NCI-H1417 (cell line): Measurements from ENCODE around the gene SPATA7.

Source experiments
- DNase-seq, 3 experiments: peaks; one replicate each; lab custom pipeline; 2025; lab: John Stamatoyannopoulos, UW

The SPATA7 gene

DNA sequence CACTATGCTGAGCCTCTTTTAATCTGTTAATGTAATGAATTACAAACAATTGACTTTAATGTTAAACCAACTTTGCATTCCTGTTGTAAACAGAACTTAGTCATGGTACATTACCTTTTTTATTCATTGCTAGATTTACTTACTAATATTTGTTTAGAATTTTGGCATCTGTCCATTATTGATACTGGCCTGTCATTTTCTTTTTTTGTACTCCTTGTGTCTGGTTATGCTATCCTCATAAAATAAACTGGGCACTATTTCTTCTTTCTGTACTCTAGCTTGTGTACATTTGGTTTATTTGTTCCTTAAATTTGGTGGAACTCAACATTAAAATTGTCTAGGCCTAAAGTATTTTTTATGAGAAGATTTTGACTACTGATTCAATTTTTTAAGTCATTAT, 32.1 kb downstream of the SPATA7 start:
- DNase-seq: no peak

DNA sequence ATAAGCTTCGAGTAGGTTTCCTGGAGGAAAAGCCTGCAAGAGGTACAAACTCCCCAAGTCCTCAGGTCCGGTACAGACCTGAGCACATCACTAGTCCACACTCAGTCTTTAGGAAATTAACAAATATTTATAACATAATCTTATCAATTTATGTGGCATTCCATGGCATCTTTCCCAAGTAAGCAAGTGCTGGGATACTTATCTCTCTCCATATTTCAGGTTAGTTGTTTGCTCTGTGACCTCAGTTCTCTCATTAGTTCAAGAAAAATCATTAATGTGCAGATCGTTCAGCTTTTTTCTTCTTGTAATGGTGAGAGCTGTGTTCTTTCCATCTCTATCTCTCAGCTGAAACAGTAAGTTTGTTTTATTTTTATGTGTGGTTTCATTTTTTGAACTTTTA, 34.7 kb downstream of the SPATA7 start:
- DNase-seq: no peak

DNA sequence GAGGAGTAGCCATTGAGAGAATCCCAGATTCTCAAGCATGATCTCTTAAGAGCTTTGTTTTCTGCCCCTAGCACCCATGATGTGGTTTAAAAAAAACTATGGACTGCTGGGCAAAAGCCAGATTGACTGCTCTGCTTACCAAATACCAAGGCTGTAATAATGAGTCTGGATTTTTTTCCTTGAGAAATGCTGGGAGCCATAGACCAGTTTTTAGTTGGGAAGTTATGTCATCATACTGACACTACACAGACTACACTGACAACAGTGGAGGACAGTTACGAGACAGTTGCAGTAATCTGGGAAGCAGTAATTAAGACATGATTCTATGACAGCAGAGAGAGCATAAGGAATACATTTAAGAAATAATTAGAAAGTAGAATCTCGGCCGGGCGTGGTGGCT, 35.8 kb downstream of the SPATA7 start:
- no peak for DNase-seq

DNA sequence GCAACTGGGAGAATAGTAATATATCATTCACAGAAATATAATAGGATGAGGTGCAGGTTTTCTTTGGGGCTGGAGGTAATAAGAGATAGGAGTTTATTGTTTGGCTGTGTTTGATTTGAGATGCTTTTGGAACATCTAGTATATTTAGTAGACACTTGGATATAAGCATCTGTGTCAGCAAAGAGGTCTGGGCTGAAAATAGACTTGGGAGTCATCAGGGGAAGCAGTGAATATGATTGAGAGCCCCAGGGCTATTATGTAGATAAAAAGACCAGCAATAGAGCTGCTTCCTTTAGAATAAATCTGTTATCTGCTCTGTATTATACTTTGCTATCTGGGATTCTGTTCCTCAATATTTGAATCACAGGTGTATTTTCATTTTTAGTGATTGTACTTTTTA, 36.6 kb downstream of the SPATA7 start:
- DNase-seq: no peak

DNA sequence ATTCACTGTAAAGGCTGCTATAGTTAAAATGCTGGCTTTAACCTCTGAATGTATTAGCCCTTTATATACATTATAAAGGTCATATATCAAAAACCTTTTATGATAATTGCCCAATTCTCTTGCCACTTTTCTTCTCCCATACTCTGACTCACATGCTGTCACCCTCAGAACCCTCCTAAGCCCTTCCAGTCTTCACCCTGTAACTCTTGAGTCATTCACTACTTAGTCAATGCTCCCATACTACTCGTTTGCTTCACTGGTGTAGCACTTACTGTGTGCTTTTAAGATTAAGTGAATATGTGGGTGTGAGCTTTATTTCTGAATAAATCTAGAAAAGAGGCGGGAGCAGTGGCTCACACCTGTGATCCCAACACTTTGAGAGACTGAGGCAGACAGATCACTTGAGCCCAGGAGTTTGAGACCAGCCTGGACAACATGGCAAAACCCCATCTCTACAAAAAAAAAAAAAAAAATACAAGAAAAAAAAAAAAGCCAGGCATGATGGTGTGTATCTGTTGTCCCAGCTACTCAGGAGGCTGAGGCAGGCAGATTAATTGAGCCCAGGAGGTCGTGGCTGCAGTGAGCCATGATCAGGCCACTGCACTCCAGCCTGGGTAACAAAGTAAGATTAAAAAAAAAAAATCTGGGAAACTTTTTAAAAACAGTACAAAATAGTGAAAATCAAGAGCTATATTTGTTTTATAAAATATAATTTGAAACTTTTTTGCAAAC, 37.6 kb downstream of the SPATA7 start:
- peak in 1 of 3 experiments; percentile 16 for DNase-seq

DNA sequence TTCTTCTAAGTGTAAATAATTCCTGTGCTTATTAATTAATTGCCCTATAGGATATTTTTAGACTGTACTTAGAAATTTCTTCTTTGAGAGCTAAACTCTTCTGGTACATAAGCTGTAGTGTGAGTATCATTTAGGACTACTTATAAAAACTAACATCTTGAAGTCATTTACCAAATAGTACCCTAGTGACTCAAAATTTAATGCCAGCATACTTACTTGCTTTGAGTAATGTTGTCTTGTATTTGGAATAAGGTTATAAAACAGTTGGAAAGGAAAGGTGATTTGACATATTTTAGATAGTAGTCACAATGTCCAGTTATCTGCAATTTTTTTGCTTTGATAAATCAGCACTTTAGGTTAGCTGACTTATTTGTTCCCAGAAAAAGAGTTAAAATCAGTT, 39.1 kb downstream of the SPATA7 start:
- DNase-seq: no peak

DNA sequence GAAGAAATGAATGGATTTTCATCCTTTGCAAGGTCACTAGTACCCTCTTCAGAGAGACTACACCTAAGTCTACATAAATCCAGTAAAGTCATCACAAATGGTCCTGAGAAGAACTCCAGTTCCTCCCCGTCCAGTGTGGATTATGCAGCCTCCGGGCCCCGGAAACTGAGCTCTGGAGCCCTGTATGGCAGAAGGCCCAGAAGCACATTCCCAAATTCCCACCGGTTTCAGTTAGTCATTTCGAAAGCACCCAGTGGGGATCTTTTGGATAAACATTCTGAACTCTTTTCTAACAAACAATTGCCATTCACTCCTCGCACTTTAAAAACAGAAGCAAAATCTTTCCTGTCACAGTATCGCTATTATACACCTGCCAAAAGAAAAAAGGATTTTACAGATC, 40.8 kb downstream of the SPATA7 start:
- DNase-seq: no peak

DNA sequence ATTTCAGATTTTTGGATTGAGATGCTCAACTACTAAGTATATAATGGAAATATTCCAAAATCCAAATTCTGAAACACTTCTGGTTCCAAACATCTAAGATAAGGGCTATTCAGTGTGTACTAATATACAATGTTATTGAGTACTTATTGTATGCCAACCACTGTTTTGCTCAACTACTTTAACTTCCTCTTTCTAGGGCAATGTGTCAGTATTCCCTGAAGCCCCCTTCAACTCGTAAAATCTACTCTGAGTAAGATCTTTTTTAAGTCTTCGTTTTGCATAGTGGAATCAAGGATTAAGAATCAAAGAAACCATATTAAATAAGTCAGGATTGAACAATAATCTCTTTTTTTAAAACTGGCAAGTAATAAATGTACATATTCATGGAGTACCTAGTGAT, 45.5 kb downstream of the SPATA7 start:
- DNase-seq: no peak

DNA sequence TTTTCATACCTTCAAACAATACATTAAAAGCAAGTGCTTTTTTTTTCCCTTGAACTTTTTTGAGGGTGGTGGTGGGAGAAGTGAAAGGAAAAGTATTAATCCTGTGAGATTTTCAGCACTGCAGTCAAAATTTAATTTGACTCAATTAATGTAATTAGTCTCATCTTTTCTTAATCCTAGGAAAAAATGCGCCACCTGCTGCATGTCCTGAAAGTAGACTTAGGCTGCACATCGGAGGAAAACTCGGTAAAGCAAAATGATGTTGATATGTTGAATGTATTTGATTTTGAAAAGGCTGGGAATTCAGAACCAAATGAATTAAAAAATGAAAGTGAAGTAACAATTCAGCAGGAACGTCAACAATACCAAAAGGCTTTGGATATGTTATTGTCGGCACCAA, 52.2 kb downstream of the SPATA7 start:
- peak in 1 of 3 experiments; percentile 15 for DNase-seq

DNA sequence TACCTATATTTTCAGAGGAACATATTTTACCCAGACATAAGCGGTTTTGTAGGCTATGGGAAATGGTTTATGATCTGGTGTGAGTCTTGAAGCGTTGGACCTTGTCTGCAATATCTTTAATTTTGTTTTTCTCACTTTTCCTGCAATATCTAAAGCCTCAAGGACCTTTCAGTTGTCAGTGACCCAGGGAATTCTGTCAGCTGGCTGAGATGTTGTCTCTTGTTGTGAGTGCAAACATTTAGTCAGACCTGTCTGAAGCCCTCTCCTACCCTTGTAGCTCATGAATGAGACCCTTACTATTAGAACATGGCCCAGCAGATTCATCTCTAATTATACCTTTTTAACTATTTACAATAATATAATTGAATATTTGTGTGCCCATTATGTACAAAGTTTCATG, 53.6 kb downstream of the SPATA7 start:
- DNase-seq: no peak

DNA sequence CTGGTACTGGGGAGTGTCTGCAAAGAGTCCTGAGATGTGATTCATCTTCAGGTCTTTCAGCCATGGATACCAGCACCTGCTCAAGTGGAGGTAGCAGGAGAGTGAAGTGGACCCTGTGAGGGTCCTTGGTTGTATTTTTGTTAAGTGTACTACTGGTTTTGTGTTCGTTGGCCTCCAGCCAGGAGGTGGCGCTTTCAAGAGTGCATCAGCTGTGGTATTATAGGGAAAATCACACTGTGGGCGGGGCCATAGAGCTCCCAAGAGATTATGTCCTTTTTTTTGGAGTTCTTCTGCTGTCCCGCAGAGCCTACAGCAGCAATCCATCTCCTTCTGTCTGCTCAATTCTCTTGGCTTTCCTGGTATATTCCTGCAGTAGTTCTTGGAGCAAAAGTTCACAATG, 66.8 kb downstream of the SPATA7 start:
- DNase-seq: no peak

DNA sequence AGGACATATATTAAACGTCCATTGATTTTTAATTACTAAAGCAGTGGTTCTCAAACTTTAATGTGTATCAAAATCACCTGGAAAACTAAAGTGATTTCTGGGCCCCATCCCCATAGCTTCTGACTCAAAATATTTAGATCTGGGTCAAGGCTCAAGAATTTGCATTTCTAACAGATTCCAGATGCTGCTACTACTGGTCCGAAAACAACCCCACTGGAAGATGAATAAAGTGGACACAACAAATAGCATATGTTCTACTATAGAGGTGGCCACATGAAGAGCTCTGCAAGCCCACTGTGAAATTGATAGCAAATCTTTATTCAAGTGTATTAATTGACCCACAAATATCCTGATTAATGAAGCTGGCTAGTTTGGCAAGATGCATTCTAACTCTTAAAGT, 69.4 kb downstream of the SPATA7 start:
- no peak for DNase-seq

DNA sequence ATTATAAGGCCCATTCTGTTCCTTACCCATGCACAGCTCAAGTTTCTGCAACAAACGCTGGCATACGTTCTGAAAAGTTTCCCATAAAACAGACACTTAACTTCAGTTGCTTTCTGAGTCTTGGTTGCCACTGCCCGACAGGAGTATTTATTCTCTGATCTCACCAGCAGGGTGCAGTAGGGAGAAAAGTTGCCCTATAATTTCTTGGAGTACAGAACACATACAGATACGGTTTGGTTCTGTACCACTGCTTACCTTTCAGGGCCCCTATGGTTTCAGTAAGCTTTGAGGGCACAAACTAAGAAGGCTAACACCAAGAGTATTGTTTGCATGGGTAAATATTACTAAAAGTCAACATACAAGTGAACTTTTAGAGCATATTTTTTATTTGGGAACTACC, 77.9 kb downstream of the SPATA7 start:
- DNase-seq: peak in 2 of 3 experiments; percentile 21 to 43

DNA sequence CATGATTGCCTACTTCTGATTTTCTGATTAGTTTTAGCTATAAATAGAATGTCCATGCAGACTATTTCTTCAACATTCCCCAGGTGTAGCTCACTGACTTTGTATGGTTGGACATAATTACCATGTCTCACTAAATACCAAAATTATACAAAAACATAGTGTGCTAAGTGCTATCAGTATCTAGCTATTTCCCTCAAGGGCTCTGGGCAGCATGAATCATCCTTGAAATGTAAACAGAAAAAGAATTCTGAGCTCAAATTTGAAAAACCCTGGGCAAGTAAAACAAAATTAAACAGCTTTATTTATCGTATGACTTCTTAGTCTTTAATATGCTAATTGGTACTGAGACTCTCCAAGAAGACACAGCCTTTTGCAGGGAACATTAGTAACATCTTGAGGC, 82.9 kb downstream of the SPATA7 start:
- no peak for DNase-seq

DNA sequence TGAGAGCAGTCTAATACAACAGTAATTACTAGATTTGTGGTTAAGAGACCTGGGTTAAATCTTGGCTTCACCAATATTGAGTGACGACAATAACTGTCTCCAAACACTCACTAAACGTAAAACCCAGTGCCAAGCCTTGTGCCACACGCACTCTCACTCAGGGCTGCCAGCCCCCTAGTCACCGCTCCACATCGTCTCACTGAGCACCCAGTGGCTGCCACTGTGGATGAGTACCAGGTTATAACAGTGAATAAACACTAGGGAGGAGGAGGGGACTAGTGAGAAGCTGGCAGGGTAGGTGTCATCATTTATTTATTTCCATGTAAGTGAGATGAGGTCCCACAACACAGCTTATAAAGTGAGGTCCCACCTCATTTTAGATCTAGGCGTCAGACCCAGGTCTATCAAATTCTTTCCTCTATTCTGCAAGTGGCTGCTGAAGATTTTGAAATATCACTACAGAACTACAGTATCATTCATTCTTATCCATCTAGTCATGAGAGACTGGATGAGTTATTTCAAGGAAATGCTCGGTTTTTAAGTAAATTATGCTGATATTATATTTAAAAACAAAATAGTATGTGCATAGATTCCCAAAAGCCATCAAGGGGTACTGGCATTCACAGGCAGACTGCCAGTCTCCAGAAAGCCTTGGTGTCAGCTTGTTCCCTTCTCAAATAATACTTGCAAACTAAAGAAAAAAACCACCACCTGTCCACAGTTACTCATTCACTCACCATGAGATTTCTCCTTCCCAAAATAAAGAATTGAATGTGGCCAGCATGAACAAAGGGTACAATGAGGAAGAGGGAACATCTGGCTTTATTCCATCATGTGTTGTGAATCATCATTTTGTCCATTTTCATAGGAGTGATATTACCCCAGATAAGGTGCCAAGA, 85.3 kb downstream of the SPATA7 start:
- no peak for DNase-seq

DNA sequence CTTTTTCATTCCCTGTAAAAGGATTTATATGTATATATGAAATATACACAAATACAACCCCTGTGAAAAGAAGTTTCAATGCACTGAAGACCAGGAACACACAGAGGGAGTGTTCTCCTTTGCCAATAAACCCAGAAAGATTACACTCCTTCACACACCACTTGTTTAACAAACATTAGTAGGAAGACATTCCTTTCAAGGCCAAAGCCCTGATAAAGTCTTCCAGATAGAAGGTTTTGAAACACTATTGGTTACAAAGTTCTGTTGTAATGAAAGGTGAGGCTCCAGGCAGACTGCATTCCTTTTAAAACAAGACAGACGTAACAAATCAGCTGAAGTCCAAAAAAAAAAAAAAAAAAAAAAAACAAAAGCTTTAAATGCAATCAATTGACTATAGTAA, 88.3 kb downstream of the SPATA7 start:
- no peak for DNase-seq

DNA sequence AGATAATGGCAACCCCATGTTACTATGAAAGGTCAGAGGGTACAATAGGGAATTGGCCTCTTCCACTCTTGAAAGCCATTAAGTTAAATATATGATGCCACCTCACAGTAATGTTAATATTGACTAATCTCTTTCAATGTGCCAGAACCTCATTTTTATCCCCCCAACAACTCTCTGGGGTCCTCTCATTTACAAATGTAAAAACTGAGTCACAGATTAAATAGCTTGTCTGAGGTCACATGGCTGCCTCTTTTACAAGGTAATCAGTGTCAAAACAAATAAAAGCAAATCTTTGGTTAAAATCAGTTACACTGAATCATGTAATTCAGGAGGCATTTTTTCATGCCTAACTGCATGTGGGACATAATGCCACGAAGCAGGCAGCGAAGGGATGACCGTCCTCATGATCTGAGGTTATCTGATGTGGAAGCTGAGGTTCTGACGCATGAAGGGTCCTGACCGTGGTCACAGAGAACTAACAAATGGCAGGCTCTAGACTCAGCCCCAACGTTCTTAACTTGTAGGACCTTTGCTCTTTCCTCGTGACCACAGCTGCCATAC, 90.8 kb downstream of the SPATA7 start:
- DNase-seq: peak in 1 of 3 experiments; percentile 7

DNA sequence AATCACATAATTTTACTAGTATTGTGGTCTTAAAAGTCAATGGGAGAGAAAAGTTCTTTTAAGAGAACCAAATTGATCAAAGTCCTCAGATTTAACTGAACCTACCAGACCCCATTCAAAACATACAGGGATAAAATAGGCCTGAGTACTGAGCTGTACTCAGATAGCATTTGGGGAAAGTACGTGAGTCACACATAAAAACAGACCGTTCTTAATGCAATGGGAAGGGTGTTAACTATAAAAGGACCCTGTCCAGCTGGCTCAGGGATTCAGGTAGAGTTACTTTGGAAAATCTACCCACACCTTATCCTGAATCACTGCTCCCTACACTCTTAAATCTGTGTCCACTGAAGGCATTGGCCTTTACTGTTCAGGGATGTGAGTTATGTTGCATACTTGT, 91.4 kb downstream of the SPATA7 start:
- DNase-seq: no peak

DNA sequence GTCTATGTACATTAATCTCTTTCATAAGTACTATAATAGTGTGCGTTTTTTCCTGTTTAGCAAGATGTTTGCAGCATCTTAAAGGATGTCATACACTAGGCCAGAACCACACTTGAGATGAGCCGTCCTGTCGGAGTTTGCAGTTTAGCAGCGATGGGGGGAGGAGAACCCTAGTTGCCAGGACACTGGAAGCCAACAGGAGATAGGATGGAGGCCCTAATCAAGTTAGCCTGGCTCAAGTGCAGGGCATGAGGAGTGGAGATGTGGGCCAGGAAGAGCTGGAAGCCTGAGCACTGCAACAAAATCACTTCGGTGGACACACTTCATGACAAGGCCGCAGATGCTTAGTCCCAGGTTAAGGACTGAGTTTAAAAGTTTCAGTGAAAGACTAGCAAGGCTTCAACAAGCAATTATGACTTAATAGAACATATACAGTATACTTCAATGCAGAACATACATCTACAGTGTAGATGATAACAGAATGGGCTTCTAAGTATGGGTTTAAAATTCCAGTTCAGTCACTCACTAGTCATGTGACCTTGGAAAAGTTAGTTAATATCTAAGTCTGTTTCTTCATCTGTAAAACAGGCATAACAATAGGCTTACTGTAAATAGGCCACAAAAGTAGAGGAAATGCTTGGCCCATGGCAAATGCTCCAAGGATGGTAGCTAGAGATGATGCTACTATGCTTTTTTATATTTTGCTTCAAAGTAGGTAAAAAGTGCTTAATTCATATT, 92.2 kb downstream of the SPATA7 start:
- no peak for DNase-seq

DNA sequence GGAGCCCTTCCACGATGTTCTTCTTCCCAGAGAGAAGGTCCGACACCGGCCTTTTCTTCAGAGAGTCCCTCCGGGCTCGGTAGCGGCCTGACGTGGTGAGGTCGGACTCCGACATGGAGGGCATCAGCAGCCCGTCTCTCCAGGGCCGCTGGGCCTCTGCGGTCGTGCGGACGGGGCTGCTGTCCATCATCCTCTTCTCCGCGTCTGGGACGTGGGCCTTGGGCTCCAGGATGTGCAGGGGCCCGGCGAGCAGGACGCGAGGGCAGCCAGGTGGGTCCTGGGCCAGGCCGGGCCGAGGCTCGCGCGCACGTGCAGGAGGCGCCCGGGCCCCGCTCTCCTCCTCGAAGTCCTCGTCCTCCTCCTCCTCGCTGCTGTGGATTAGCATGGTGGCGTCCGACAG, 93.5 kb downstream of the SPATA7 start:
- no peak for DNase-seq

DNA sequence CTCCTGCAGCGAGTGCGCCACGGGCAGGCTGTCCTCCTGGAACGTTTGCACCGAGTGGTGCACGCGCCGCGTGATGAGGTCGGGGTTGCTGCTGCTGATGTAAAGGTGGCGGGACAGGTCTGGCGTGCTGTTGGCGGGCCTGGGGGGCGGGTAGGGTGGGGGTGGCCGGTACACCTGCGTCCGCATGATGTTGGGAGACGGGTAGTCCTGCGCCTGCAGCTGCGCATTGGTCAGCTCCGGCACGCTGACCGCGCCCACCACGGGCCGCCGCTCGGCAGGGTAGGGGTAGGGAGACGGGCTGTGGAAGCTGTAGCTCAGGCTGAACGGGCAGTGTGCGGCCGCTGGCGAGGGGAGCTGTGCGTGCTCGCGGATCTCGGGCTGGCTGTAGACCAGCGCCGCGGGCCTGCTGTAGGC, 94.1 kb downstream of the SPATA7 start:
- no peak for DNase-seq

DNA sequence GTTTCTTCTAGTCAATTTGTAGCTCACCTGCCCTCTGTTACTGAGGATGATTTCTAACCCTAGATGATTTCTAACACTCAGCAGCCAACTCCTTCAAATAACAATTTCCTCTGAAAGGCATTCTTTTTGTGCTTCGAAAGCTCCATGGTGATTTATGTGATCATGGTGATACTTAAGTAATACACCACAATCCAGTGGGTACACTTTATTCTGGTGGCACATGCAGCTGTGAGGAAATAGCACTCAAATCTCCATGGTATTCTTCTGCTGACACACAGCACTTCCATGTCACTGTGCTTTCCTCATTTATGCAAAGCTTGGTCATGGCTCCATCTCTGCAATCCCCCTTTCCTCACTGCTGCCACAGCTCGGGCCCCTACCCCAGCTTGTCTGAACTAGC, 95.6 kb downstream of the SPATA7 start:
- no peak for DNase-seq
